Fibroblast of skin of back (primary cell): ENCODE results near the gene AGPAT4.
"Not testable (repeated sequence)": the region's sequence is repeated elsewhere in the genome, so short reads cannot be mapped to it uniquely, and the experiment has no call there.

Source experiments
- DNase-seq: peaks from one replicate; pipeline ENCODE4 v3.0.0-alpha.2; 2013

AGPAT4 gene

GRCh38 chr6:161226009-161226964 is 47.6 kb downstream of the AGPAT4 start:
- DNase-seq, result no peak

- no peak for DNase-seq
Observed at GRCh38 chr6:161225681-161226008, 48.2 kb downstream of the AGPAT4 start.

GRCh38 chr6:161224951-161225680 is 48.7 kb downstream of the AGPAT4 start:
- not testable (repeated sequence) for DNase-seq

- DNase-seq, result no peak
Observed at GRCh38 chr6:161223646-161224045, 50.2 kb downstream of the AGPAT4 start.

- DNase-seq, result no peak
Observed at GRCh38 chr6:161222706-161223234, 51.1 kb downstream of the AGPAT4 start.

GRCh38 chr6:161220346-161220745 is 53.5 kb downstream of the AGPAT4 start:
- DNase-seq, result no peak

GRCh38 chr6:161219680-161220079 is 54.2 kb downstream of the AGPAT4 start:
- no peak for DNase-seq

GRCh38 chr6:161218222-161218621 is 55.6 kb downstream of the AGPAT4 start:
- DNase-seq, result no peak

- DNase-seq, result no peak
Observed at GRCh38 chr6:161217628-161218027, 56.2 kb downstream of the AGPAT4 start.

GRCh38 chr6:161216616-161217205 is 57.1 kb downstream of the AGPAT4 start:
- DNase-seq, result no peak

GRCh38 chr6:161215876-161216615 is 57.8 kb downstream of the AGPAT4 start:
- DNase-seq, result no peak

GRCh38 chr6:161215193-161215592 is 58.7 kb downstream of the AGPAT4 start:
- DNase-seq, result peak; percentile 84

- DNase-seq, result no peak
Observed at GRCh38 chr6:161214722-161215121, 59.1 kb downstream of the AGPAT4 start.

GRCh38 chr6:161212902-161213301 is 61.0 kb downstream of the AGPAT4 start:
- no peak for DNase-seq

GRCh38 chr6:161211380-161212035 is 62.4 kb downstream of the AGPAT4 start:
- DNase-seq, result no peak

- no peak for DNase-seq
Observed at GRCh38 chr6:161210857-161211256, 63.0 kb downstream of the AGPAT4 start.

- DNase-seq, result no peak
Observed at GRCh38 chr6:161207200-161207599, 66.7 kb downstream of the AGPAT4 start.

- DNase-seq, result no peak
Observed at GRCh38 chr6:161204866-161205557, 68.8 kb downstream of the AGPAT4 start.

- DNase-seq, result no peak
Observed at GRCh38 chr6:161200610-161201370, 73.1 kb downstream of the AGPAT4 start.

- no peak for DNase-seq
Observed at GRCh38 chr6:161199850-161200249, 74.0 kb downstream of the AGPAT4 start.
